Measurements from ENCODE around the gene GALC.

GALC gene

GRCh38 chr14:87995500-87996290 lies 2.7 kb upstream of the GALC start:
- Mint-ChIP-seq H3K27me3 (no peaks in the 10 kb centered on the region), H3K27ac (peak overlapping the region; percentile 98 to 99), H3K4me3 (peak overlapping the region; percentile 5 to 93), H3K4me1 (peaks cover 73% of the 10 kb centered on the region), H3K9me3 (peaks cover 0 to 3% of the 10 kb centered on the region in 2 donors)
- peak; percentile 22 for ATAC-seq
- peak in 1 of 2 donors; percentile 23 for DNase-seq

- ATAC-seq, result peak; percentile 79
- Mint-ChIP-seq H3K4me3 (peak overlapping the region; percentile 57 to 93), H3K9me3 (no peaks in the 10 kb centered on the region), H3K4me1 (peaks cover 77% of the 10 kb centered on the region), H3K27ac (peak overlapping the region; percentile 98 to 99), H3K27me3 (no peaks in the 10 kb centered on the region)
- peak; percentile 31 to 85 for DNase-seq
Observed at GRCh38 chr14:87994974-87995373, 2.0 kb upstream of the GALC start.

GRCh38 chr14:87992346-87992717 lies 650 bp downstream of the GALC start:
- Mint-ChIP-seq H3K9me3 (no peaks in the 10 kb centered on the region), H3K27ac (peak overlapping the region; percentile 89 to 97), H3K4me1 (peaks cover 67% of the 10 kb centered on the region), H3K4me3 (peak overlapping the region; percentile 93 to 94), H3K27me3 (no peaks in the 10 kb centered on the region)
- DNase-seq (no peak), ATAC-seq (no peak)

GRCh38 chr14:87990682-87991081 lies 2.3 kb downstream of the GALC start:
- Mint-ChIP-seq H3K9me3 (no peaks in the 10 kb centered on the region), H3K27me3 (no peaks in the 10 kb centered on the region), H3K4me3 (peak overlapping the region in 1 of 2 donors; percentile 93), H3K4me1 (peaks cover 56% of the 10 kb centered on the region), H3K27ac (peak overlapping the region in 1 of 2 donors; percentile 44)
- ATAC-seq (no peak), DNase-seq (no peak)

- H3K4me1 Mint-ChIP-seq, result peaks cover 48% of the 10 kb centered on the region
- H3K4me3 Mint-ChIP-seq, result no peak overlapping the region
- H3K9me3 Mint-ChIP-seq, result no peaks in the 10 kb centered on the region
- ATAC-seq (no peak), DNase-seq (no peak)
- H3K27me3 Mint-ChIP-seq, result no peaks in the 10 kb centered on the region
- no peak overlapping the region for H3K27ac Mint-ChIP-seq
Observed at GRCh38 chr14:87989956-87990299, 3.1 kb downstream of the GALC start.

GRCh38 chr14:87989221-87989955 lies 3.6 kb downstream of the GALC start:
- no peak overlapping the region for H3K27ac Mint-ChIP-seq
- H3K4me1 Mint-ChIP-seq, result peaks cover 43% of the 10 kb centered on the region
- no peaks in the 10 kb centered on the region for H3K9me3 Mint-ChIP-seq
- ATAC-seq (no peak), DNase-seq (no peak)
- H3K4me3 Mint-ChIP-seq, result no peak overlapping the region
- H3K27me3 Mint-ChIP-seq, result no peaks in the 10 kb centered on the region

GRCh38 chr14:87979689-87980088 lies 13.3 kb downstream of the GALC start:
- H3K27ac Mint-ChIP-seq, result no peak overlapping the region
- H3K27me3 Mint-ChIP-seq, result no peaks in the 10 kb centered on the region
- H3K9me3 Mint-ChIP-seq, result peaks cover 7 to 8% of the 10 kb centered on the region in 2 donors
- ATAC-seq (no peak), DNase-seq (no peak)
- H3K4me1 Mint-ChIP-seq, result no peaks in the 10 kb centered on the region
- no peak overlapping the region for H3K4me3 Mint-ChIP-seq

- H3K27me3 Mint-ChIP-seq, result no peaks in the 10 kb centered on the region
- DNase-seq, result no peak
- H3K4me1 Mint-ChIP-seq, result peaks cover 6% of the 10 kb centered on the region
- no peak overlapping the region for H3K4me3 Mint-ChIP-seq
- no peak for ATAC-seq
- H3K9me3 Mint-ChIP-seq, result peaks cover 4 to 7% of the 10 kb centered on the region in 2 donors
- H3K27ac Mint-ChIP-seq, result no peak overlapping the region
Observed at GRCh38 chr14:87975636-87976035, 17.3 kb downstream of the GALC start.

- H3K4me3 Mint-ChIP-seq, result no peak overlapping the region
- H3K27ac Mint-ChIP-seq, result peak overlapping the region in 1 of 2 donors; percentile 51
Observed at GRCh38 chr14:87971010-87971409, 22.0 kb downstream of the GALC start.

GRCh38 chr14:87967496-87967895 lies 25.5 kb downstream of the GALC start:
- Mint-ChIP-seq H3K9me3 (no peaks in the 10 kb centered on the region), H3K27ac (no peak overlapping the region), H3K27me3 (no peaks in the 10 kb centered on the region), H3K4me1 (peaks cover 6% of the 10 kb centered on the region), H3K4me3 (no peak overlapping the region)
- no peak for ATAC-seq
- DNase-seq, result no peak

More at GRCh38 chr14:87971010-87971409, 22.0 kb downstream of the GALC start:
- ATAC-seq, result no peak
- Mint-ChIP-seq H3K27me3 (no peaks in the 10 kb centered on the region), H3K4me1 (peaks cover 6% of the 10 kb centered on the region), H3K9me3 (no peaks in the 10 kb centered on the region)
- no peak for DNase-seq

- Mint-ChIP-seq H3K4me3 (no peak overlapping the region), H3K9me3 (no peaks in the 10 kb centered on the region), H3K27me3 (no peaks in the 10 kb centered on the region), H3K27ac (no peak overlapping the region), H3K4me1 (peaks cover 6% of the 10 kb centered on the region)
- no peak for DNase-seq
- ATAC-seq, result no peak
Observed at GRCh38 chr14:87966816-87967215, 26.2 kb downstream of the GALC start.

- ATAC-seq, result no peak
- Mint-ChIP-seq H3K27me3 (no peaks in the 10 kb centered on the region), H3K4me1 (no peaks in the 10 kb centered on the region), H3K4me3 (no peak overlapping the region), H3K27ac (no peak overlapping the region), H3K9me3 (peaks cover 0 to 6% of the 10 kb centered on the region in 2 donors)
- DNase-seq, result no peak
Observed at GRCh38 chr14:87961246-87961645, 31.7 kb downstream of the GALC start.

GRCh38 chr14:87960013-87960787 lies 32.8 kb downstream of the GALC start:
- ATAC-seq (no peak), DNase-seq (no peak)
- Mint-ChIP-seq H3K4me1 (no peaks in the 10 kb centered on the region), H3K9me3 (peaks cover 0 to 6% of the 10 kb centered on the region in 2 donors), H3K27me3 (no peaks in the 10 kb centered on the region), H3K27ac (no peak overlapping the region), H3K4me3 (no peak overlapping the region)

- Mint-ChIP-seq H3K4me1 (peaks cover 22% of the 10 kb centered on the region), H3K9me3 (peaks cover 0 to 6% of the 10 kb centered on the region in 2 donors), H3K4me3 (no peak overlapping the region), H3K27ac (no peak overlapping the region), H3K27me3 (no peaks in the 10 kb centered on the region)
- ATAC-seq, result no peak
- no peak for DNase-seq
Observed at GRCh38 chr14:87955501-87955900, 37.5 kb downstream of the GALC start.

- H3K27me3 Mint-ChIP-seq, result no peaks in the 10 kb centered on the region
- H3K9me3 Mint-ChIP-seq, result no peaks in the 10 kb centered on the region
- ATAC-seq (peak; percentile 94), DNase-seq (no peak)
- H3K4me3 Mint-ChIP-seq, result peak overlapping the region; percentile 38 to 44
- peak overlapping the region in 1 of 2 donors; percentile 67 for H3K27ac Mint-ChIP-seq
- peaks cover 22% of the 10 kb centered on the region for H3K4me1 Mint-ChIP-seq
Observed at GRCh38 chr14:87952307-87953094, 40.5 kb downstream of the GALC start.
